GM18861 (cell line): ENCODE results near the gene OR2S2.
"Not testable (repeated sequence)": the region's sequence is repeated elsewhere in the genome, so short reads cannot be mapped to it uniquely, and the experiment has no call there.

Experiments used
- ATAC-seq: cut with Tn5 transposase; IDR thresholded peaks from one replicate; pipeline ENCODE4 v1.9.1; 2021; ENCODE audit not compliant: unreplicated experiment

OR2S2 gene, protein sequence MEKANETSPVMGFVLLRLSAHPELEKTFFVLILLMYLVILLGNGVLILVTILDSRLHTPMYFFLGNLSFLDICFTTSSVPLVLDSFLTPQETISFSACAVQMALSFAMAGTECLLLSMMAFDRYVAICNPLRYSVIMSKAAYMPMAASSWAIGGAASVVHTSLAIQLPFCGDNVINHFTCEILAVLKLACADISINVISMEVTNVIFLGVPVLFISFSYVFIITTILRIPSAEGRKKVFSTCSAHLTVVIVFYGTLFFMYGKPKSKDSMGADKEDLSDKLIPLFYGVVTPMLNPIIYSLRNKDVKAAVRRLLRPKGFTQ

DNA sequence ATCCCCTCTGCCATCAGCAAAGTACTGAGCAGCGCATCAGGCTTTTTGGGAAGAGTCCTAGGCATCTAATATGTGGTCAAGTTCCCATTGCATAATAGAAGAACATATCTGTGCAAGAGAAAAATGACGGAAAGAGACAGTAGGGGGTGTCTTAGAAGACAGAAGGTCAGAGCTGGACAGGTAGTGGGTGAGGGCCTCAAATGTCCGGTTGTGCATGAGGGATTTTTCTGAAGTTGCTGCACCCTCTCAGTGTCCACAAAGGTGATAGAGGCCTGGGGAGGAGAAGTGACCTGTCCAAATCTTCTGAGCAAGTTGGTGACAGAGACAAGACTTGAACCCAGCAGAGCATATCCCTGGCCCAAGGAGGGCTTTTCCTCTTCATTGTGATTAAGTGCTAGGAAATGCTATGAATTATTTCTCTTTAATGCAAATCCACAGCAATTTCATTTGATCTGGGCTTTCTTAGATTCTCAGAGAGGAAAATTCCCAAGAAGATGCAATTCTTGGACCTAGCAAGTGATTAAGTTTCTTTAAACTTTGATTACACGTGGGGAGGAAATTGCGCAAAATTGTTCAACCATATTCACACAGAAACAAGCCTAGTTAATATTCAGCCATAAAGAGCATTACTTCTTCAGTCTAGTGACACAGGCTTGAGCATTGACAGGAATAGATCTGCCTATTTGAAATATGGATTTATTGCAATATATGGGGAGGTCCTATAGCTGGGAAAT lies at the start of gene OR2S2:
TSS of gene OR2S2 (minus strand) at position 51 of the 734 bp plus-strand sequence. CDS start 56 bp downstream, outside the sequence.
- ATAC-seq, result no peak

DNA sequence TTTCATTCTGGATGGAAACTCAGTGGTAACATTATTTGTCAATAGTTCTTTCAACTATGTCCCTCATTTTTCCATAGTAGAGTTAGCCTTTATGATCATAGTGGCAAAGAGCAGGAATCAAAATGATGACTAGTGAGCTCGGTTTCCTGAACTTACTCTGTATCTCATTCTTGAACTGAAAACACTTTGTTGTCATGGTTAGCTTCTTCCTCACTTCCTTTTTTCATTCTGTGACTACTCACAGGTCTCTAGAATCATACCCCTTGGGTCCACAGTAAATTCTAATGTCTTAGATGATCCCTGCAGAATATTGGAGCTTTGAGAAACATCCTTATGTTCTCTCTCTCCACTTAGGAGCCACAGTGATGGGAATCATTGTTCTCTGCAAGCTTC lies 49.4 kb upstream of the OR2S2 start:
- peak; percentile 56 for ATAC-seq

DNA sequence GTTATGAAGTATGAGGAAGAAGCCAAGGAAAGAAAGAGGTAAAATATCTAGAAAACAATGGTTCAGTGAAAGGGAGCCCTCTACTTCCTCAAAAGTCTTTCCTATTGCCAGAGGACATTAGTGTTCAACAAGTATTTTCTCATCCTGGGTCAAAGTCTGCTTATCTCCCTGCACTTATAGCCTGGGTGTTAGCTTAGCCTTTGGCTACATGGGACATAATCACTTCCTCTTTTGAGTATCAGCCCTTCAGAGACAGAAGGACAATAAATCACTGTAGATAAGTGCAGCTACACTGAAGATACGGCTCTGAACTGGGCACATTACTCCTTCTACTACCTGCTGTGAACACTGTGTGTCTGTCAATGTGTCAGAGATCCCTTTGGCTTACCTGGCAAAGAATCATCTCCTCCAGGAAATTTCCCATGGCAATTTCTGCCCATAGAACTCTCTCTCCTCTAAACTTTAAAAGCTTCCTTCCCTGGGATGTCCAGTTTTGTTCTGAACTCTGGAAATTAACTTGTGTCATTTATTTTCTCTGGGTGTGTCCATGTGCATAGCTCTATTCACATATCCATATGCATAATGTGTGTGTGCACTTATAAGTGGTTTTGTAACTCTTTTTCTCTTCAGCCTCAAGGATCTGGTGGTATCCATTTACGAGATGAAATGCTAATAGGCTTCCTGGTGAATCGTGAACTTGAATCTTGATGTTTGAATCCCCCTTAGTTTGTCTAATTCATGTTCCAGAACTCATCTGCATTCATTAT lies 48.8 kb upstream of the OR2S2 start:
- no peak for ATAC-seq

DNA sequence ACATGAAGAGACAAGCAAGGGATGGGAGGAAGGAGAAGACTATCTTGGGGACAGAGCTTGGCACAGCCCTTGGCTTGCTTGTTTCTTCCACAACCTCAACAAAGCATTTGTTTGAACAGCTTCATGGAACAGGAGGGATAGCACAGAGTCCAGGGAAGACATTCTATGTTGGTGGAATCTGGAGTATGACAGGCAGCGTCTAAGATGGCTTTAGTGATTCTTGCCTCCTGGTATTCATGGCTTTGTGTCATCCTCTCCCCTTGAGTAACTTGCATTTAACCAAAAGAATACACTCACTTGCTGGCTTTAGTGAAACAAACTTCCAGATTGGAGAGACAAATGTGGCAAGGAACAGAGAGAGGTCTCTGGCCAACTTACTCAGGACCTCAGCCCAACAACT lies 47.9 kb upstream of the OR2S2 start:
- ATAC-seq, result no peak

DNA sequence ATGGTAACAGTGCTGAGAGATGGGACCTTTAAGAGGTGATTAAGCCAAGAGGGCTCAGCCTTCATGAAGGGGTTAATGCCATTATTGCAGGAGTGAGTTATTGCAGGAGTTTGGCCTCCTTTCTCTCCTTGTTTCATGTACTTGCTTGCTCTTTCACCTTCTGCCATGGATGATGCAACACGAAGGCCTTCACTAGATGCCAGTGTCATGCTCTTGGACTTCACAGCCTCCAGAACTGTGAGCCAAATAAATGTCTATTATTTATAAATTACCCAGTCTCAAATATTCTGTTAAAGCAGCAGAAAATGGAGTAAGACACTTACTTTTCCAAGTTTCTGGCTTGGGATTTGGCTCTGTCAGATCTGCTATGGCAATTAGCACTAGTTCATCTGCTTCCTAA lies 40.4 kb upstream of the OR2S2 start:
- ATAC-seq, result no peak

DNA sequence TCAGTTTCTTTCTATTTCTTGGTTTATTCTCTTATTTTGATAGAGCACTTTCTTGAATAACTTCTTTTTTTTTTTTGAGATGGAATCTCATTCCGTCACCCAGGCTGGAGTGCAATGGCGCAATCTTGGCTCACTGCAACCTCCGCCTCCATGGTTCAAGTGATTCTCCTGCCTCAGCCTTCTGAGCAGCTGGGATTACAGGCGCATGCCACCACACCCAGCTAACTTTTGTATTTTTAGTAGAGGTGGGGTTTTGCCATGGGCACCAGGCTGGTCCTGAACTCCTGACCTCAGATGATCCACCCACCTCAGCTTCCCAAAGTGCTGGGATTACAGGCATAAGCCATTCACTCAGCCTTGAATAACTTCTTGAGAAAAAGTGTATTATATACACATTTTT lies 39.1 kb upstream of the OR2S2 start:
- not testable (repeated sequence) for ATAC-seq

DNA sequence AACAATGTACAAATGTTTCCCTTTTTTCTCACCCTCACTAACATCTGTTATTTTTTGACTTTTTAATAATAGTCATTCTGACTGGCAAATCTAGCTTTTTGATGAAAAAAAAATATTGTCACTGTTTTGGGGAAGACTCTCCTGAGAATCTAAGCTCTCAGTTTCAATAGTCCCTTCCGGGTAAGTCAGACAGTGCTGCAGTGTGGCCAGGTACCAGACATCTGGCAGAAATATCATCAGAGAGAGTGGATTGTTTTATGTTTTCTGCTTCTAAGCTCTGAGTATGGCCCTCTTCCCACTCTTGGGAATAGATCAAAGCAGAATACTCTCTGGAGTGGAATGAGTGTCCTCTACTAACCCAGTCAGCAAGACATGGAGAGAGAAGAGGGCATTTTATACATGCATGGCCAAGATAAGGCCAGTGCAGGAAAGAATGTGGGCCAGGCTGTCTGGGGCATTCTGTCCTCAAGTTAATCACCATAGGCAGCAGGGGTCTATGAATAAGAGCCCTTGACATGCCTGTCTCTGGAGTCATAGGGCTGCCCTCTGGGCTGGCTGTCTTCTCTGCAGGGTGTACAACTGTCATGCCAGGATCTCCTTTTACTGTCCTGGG lies 38.5 kb upstream of the OR2S2 start:
- ATAC-seq, result no peak

DNA sequence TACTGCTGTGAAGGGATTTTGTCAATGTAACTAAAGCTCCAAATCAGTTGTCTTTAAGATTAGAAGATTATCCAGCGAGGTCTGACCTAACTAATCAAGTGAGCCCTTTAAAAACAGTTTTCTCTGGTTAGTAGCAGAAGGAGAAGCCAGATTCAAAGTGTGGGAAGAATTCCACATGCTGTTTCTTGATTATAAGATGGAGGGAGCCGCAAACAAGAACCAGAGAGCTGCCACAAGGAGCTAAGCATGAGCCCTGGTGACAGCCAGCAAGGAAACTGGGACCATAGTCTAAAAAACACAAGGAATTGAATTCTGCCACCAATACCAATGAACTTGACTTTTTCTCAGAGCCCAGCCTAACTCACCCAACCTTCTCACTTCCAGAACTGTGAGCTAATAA lies 37.0 kb upstream of the OR2S2 start:
- ATAC-seq, result no peak

DNA sequence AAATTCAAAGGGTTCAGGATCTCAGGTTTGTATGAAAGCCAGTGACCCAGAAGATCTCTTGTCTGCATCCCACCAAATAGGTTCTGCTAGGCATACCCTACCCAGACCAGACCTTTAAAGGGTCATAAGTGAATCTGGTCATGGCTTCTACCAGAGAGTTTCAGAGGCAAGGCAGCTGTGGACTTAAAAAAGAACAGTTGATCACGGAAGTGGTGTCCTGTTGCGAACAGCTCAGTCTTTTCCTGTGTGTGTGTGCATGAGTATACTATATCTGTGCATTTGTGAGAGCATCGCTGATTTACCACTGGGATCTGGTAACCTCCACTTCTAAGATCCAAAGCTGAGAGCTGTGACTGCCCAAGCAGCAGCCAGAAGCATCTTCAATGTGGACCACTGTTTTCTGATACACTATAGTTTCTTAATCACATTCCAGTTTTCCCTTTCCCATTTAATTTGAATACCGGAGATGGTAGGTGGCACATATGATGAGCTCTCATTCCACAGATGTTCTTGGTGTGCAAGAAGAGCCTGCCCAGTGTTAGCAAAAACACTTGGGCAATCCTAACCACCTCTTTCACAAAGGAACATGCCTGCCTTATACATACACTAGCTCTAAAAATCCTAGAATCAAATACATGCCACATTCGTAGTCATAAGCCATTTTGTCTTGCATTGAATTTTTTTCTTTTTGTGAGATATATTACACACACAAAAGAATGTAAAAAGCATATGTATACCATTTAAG lies 36.2 kb upstream of the OR2S2 start:
- no peak for ATAC-seq

DNA sequence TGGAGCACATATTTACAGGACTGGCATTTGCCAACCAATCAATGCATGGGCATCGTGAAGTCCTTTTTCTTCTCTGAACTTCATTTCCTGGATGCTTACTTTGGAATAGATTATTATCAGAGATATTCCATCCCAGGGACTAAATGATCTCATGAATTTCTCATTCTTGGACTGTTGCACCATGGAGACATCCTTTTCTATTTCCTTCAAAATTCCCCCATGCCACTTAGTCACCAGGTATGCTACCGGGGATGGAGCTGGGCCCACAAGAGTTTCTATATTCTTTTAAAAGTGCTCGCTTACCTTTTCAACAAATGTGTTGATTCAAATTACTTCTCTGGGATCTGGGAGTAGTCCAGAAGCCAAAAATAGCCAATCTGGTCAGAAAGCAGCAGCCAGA lies 35.2 kb upstream of the OR2S2 start:
- ATAC-seq, result not testable (repeated sequence)

DNA sequence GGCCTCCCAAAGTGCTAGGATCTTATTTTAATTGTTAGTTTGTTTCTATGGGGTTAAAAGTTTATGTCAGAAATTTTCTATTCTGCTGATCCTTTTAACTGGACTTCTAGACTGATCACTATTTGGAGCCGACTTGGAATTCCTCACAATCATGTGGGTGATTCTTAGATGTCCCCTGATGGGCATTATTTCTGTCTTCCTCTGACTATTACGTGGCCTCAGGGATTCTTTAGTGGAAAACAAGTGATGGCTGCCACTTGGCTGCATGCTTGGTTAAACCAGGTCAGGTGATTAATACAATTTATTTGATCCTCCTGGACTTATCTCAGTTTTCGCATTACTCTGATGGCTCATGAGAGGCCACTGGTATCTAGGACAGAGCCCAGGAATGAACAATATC lies 32.2 kb upstream of the OR2S2 start:
- ATAC-seq, result no peak

DNA sequence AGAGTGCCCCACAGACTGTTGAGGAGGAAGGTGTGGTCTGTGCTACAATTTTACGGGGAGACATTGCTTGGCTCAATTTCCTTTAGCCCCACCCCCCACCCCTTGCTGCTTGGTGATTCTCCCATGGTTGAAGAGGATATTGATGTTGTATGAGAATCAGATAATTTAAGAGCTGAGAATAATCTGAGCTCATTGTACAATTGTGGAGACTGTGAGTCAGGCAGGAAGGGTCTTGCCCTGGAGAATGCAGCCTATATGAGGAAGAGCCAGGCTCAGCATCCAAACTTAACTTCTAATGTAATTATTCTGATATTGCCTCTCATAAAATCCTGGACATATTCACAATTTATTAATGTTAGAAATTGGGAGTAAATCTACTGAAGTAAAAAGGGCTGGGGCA lies 26.1 kb upstream of the OR2S2 start:
- no peak for ATAC-seq

DNA sequence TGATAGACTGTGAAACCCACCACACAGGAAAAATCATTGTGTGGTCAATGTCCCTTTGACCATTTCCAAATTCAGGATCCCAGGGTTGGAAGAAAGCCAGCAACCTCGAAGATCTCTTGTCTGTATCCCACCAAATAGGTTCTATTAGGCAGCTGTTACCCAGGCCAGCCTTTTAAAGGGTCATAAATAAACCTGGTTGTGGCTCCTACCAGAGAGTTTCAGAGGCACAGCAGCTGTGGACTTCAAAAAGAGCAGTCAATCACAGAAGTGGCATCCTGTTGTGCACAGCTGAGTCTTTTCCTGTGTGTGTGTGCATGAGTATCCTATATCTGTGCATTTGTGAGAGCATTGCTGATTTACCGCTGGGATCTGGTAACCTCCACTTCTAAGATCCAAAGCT lies 23.7 kb upstream of the OR2S2 start:
- no peak for ATAC-seq

DNA sequence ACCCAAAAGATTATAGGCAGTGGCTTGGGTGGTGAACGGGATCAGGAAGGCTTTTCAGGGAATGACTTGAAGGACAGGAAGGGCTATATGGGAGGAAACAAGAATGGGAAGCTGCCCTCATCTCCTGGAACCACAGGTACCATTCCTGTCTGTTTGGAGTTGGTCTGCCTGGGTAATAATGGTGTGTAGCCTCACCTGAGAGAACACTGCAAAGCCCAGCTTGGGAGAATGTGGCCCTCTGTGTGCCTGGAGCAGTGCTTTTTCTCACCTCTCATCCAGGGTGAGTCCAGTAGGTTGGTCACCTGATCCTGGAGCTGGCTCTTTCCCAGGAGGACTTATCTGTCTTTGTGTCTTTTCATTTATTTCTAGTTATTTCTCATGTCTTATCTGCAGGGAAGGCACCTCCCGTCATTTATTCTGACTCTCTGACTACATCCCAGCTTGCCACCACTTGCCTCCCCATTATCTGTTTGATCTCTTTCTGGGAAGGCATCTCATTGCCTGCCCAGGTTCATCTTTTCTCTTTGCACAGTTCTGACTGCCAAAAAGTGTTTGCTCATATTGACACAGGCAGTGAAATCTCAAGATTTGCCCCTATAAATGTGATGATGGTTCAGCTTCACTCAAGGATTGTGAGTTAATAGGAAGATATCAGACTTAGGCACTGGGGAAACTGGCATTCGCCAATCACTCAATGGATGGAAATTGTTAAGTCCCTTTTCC lies 22.5 kb upstream of the OR2S2 start:
- no peak for ATAC-seq

DNA sequence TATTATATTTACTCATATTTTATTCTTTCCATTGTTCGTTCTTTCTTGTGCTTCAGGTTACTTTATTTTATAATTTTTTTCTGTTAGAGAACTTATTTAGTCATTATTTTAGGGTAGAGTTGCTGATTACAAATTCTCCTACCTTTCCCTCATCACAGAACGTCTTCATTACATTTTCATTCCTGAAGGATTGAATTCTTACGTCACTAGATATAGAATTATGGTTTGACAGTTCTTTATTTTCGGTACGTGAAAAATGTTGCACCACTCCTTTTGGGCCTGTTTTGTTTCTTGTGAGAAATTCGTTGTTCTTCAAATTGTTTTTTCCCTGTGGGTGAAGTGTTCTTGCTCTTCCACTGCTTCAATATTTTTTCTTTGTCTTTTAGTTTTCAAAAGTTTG lies 20.8 kb upstream of the OR2S2 start:
- ATAC-seq, result no peak

DNA sequence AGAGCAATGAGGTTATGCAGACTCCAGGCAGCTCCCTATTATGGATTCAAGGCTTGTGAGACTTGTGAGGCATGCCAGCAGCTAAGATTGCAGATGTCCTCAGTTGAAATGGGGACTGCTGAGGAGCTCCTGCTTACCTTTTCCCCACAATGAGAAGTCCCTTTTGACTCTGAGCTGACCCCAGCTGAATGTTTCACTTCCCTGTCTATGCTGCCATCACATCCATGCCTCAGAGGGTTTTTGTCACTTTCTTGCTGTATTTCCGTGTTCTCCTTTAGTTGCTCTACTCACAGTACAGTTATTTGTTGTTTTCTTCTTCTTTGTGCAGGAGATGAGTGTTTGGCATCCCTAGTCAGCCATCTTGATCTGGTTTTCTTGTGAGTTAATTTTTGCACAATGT lies 18.8 kb upstream of the OR2S2 start:
- no peak for ATAC-seq

DNA sequence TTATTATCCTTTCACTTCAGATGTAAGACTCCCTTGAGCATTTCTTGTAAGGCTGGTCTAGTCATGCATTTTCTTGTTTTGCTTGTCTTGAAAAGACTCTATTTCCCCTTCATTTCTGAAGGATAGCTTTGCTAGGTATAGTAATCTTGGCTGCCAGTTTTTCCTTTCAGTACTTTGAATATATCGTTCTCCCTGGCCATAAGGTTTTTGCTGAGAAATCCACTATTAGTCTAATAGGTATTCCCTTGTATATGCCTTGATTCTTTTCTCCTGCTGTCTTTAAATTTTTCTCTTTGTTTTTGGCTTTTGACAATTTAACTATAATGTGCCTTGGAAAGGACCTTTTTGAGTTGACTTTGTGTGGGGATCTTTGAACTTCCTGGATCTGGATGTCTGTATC lies 16.8 kb upstream of the OR2S2 start:
- no peak for ATAC-seq

DNA sequence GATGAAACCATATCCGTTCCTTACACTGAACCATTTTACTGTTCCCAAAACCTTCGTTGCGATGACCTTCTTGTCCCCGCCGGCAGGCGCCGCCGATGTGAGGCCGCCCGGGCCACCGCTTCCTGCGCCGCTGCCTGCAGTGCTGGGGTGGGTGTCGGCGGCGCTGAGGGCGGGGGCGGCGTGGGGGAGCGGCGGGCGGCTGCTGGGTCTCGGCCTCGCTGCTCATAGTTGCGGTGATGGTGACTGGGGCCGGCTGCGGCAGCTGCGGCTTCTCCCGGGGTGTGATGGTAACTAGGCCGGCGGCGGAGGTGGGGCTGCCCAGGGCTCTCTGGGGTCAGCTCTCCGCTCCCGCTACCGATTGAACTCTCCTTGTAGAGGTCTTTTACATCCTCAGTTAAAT lies 14.1 kb upstream of the OR2S2 start:
- no peak for ATAC-seq

DNA sequence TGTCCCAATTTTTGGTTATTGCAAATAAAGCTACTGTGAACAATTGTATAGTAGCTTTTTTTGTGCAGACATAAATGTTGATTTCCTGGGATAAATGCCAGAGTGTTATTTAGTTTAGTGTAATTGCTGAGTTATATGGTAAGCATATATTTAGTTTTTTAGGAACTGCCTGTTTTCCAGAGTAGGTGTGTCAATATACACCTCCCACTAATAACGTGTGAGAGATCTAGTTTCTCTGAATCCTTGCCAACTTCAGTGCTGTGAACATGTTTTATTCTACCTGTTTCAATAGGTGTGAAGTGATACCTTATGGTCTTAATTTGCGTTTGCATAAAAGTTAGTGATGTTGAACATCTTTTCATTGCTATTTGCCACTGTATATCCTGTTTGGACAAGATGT lies 9.1 kb upstream of the OR2S2 start:
- no peak for ATAC-seq

DNA sequence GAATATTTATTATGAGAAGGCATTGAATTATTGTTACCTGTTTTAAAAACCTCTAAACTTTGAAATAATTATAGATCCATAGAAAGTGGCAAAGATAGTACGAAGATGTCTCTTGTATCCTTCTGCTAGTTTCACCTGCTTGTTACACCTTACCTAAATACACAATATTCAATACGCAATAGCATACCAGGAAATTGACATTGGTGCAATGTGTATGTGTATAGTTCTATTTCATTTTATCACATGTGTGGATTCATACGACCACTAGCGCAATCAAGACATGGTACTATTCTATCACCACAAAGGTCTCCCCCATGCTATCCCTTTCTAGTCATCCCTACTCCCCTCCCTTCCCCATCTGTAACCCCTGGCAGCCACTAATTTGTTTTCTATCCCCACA lies 8.5 kb upstream of the OR2S2 start:
- ATAC-seq, result no peak
